KMS-11 (cell line): ENCODE measurements around the gene FRRS1.

ENCODE experiments used
- H2AFZ ChIP-seq: fragments of 200-600 bp; sonication (generic); 2 replicates; pipeline ENCODE4 v1.6.1; 2016; ENCODE audit warnings: antibody characterized with exemption, mixed run types, low read depth
- H3K27ac ChIP-seq: fragments of 200-600 bp; sonication (generic); 2 replicates; pipeline ENCODE4 v1.6.1; 2016; ENCODE audit warnings: mild to moderate bottlenecking, mixed run types
- H3K27me3 ChIP-seq: fragments of 200-600 bp; sonication (generic); 2 replicates; pipeline ENCODE4 v1.6.1; 2017; ENCODE audit warnings: mild to moderate bottlenecking, low read depth, mixed run types, moderate library complexity; ENCODE audit not compliant: insufficient read depth
- H3K36me3 ChIP-seq: fragments of 200-600 bp; sonication (generic); 2 replicates; pipeline ENCODE4 v1.6.1; 2017; ENCODE audit warnings: mild to moderate bottlenecking, mixed run types; ENCODE audit not compliant: insufficient read depth
- H3K4me1 ChIP-seq: fragments of 200-600 bp; sonication (generic); 2 replicates; pipeline ENCODE4 v1.6.1; 2016; ENCODE audit warnings: mild to moderate bottlenecking, low read depth, mixed run types; ENCODE audit not compliant: poor library complexity, severe bottlenecking
- H3K4me2 ChIP-seq: fragments of 200-600 bp; sonication (generic); 2 replicates; pipeline ENCODE4 v1.7.0; 2016; ENCODE audit warnings: mild to moderate bottlenecking, mixed run types
- H3K4me3 ChIP-seq: fragments of 200-600 bp; sonication (generic); IDR thresholded peaks from 2 replicates; pipeline ENCODE4 v1.6.1; 2017; ENCODE audit warnings: low read depth, low read length, mixed read lengths; ENCODE audit not compliant: insufficient read depth
- H3K79me2 ChIP-seq: fragments of 200-600 bp; sonication (generic); 2 replicates; pipeline ENCODE4 v1.6.1; 2016; ENCODE audit warnings: low read depth, mixed run types; ENCODE audit not compliant: insufficient read depth
- H3K9ac ChIP-seq: fragments of 200-600 bp; sonication (generic); 2 replicates; pipeline ENCODE4 v1.6.1; 2016; ENCODE audit warnings: mild to moderate bottlenecking, mixed run types
- H4K20me1 ChIP-seq: fragments of 200-600 bp; sonication (generic); 2 replicates; pipeline ENCODE4 v1.6.1; 2016; ENCODE audit warnings: mild to moderate bottlenecking, mixed run types; ENCODE audit not compliant: insufficient read depth
- TF ChIP-seq, protein P1 (sequence below): fragments of 200-600 bp; sonication (generic); conservative IDR thresholded peaks from 2 replicates; pipeline ENCODE4 v1.6.1; 2017; ENCODE audit warnings: low read depth, mild to moderate bottlenecking, antibody characterized with exemption, low read length, moderate library complexity, mixed read lengths

Gene FRRS1

DNA sequence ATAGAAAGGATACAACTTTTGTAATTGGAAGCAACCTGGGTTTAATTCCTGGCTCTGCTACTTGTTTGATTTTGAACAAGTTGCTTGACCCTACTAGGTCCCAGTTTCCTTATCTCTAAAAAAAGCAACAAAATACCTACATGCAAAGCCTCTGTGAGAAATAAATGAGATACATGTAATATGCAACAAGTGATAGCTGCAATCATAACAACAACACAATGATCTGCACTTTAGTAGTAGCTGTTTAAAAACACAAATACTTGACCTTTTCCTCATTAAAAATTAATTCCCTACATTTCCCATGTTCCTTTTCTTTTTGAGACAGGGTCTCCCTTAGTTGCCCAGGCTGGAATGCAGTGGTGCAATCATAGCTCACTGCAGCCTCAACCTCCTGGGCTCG is 40.0 kb downstream of the FRRS1 start:
- H3K27ac ChIP-seq = no peak overlapping the region
- no peaks in the 10 kb centered on the region for H3K36me3 ChIP-seq
- H2AFZ ChIP-seq = no peak overlapping the region
- H3K4me3 ChIP-seq = no peak overlapping the region
- no peaks in the 10 kb centered on the region for H3K27me3 ChIP-seq
- no peak overlapping the region for H3K4me2 ChIP-seq
- H3K4me1 ChIP-seq = no peaks in the 10 kb centered on the region
- H3K9ac ChIP-seq = no peak overlapping the region
- no peaks in the 10 kb centered on the region for H4K20me1 ChIP-seq
- no peaks in the 10 kb centered on the region for H3K79me2 ChIP-seq
- TF ChIP-seq, protein P1, sequence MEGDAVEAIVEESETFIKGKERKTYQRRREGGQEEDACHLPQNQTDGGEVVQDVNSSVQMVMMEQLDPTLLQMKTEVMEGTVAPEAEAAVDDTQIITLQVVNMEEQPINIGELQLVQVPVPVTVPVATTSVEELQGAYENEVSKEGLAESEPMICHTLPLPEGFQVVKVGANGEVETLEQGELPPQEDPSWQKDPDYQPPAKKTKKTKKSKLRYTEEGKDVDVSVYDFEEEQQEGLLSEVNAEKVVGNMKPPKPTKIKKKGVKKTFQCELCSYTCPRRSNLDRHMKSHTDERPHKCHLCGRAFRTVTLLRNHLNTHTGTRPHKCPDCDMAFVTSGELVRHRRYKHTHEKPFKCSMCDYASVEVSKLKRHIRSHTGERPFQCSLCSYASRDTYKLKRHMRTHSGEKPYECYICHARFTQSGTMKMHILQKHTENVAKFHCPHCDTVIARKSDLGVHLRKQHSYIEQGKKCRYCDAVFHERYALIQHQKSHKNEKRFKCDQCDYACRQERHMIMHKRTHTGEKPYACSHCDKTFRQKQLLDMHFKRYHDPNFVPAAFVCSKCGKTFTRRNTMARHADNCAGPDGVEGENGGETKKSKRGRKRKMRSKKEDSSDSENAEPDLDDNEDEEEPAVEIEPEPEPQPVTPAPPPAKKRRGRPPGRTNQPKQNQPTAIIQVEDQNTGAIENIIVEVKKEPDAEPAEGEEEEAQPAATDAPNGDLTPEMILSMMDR = no peak

DNA sequence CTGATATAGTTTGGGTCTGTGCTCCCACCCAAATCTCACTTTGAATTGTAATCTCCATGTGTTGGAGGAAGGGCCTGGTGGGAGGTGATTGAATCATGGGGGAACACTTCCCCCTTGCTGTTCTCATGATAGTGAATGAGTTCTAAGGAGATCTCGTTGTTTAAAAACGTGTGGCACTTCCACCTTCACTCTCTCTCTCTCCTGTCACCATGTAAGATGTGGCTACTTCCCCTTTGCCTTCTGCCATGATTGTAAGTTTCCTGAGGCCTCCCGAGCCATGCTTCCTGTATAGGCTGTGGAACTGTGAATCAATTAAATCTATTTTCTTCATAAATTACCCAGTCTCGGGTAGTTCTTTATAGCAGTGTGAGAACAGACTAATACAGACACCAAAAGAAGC is 40.4 kb downstream of the FRRS1 start:
- no peaks in the 10 kb centered on the region for H3K79me2 ChIP-seq
- H2AFZ ChIP-seq = no peak overlapping the region
- no peaks in the 10 kb centered on the region for H3K27me3 ChIP-seq
- no peaks in the 10 kb centered on the region for H3K36me3 ChIP-seq
- no peak overlapping the region for H3K4me2 ChIP-seq
- H3K4me3 ChIP-seq = no peak overlapping the region
- H3K9ac ChIP-seq = no peak overlapping the region
- H4K20me1 ChIP-seq = no peaks in the 10 kb centered on the region
- TF ChIP-seq, protein P1 = no peak
- no peaks in the 10 kb centered on the region for H3K4me1 ChIP-seq
- H3K27ac ChIP-seq = no peak overlapping the region

DNA sequence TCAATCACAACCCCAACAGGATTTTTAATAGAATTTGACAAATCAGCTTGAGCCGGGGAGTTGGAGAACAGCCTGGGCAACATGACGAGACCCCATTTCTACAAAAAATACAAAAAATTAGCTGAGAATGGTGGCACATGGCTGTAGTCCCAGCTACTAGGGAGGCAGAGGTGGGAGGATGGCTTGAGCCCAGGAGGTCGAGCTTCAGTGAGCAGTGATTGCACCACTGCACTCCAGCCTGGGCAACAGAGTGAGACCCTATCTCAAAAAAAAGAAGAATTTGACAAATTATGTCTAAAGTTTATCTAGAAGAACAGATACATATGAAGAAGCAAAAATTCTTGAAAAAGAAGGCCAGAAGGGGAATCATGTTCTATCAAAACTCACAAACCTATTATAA is 43.2 kb downstream of the FRRS1 start:
- Histone ChIP-seq H4K20me1 (no peaks in the 10 kb centered on the region), H3K4me3 (no peak overlapping the region), H3K4me2 (no peak overlapping the region), H3K4me1 (no peaks in the 10 kb centered on the region), H2AFZ (no peak overlapping the region), H3K27me3 (no peaks in the 10 kb centered on the region), H3K79me2 (no peaks in the 10 kb centered on the region), H3K27ac (no peak overlapping the region), H3K9ac (no peak overlapping the region), H3K36me3 (no peaks in the 10 kb centered on the region)
- TF ChIP-seq, protein P1 = no peak

DNA sequence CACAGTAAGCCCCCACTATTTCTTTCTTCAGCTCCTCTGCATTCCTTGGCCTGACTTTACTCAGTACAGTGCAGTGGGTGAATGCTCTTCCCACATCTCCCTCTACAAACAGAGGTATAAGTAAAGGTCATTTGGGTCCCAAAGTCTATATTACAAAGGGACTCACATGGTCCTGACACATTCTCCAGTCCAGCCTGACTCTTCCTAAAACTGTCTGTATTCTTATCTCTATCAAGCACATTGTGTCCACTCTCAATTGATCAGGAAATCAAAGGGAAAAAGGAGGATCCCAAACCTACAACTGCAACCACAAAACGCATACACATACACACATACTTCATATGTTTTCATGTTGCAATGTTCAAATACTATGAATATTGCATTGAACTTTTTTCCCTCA is 49.4 kb downstream of the FRRS1 start:
- Histone ChIP-seq H3K4me2 (no peak overlapping the region), H4K20me1 (no peaks in the 10 kb centered on the region), H2AFZ (no peak overlapping the region), H3K4me1 (no peaks in the 10 kb centered on the region), H3K27ac (no peak overlapping the region), H3K27me3 (no peaks in the 10 kb centered on the region), H3K79me2 (no peaks in the 10 kb centered on the region), H3K4me3 (no peak overlapping the region), H3K36me3 (no peaks in the 10 kb centered on the region), H3K9ac (no peak overlapping the region)
- TF ChIP-seq, protein P1 = no peak

DNA sequence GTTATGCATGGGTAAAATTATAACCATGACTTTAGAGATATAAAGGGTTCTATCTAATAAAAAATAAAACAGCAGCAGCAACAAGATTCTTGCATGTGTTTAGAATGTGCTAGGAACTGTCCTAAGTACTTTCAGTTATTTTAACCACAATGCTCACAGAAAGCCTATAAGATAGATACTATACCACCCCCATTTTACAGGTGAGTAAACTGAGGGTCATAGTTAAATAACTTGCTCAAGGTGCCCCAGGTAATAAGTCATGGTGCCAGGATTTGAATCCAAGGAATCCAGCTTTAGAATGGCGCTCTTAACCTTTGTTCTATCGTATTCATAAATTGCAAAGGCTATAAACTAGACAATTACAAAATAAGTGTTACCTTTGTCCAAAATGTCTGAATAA is 53.4 kb downstream of the FRRS1 start:
- no peaks in the 10 kb centered on the region for H3K27me3 ChIP-seq
- TF ChIP-seq, protein P1 = no peak

More for the DNA sequence above, 53.4 kb downstream of the FRRS1 start:
- Histone ChIP-seq H4K20me1 (no peaks in the 10 kb centered on the region), H3K9ac (no peak overlapping the region), H2AFZ (no peak overlapping the region), H3K4me1 (no peaks in the 10 kb centered on the region), H3K4me2 (no peak overlapping the region), H3K79me2 (no peaks in the 10 kb centered on the region), H3K27ac (no peak overlapping the region), H3K36me3 (no peaks in the 10 kb centered on the region), H3K4me3 (no peak overlapping the region)
